CD4-positive, alpha-beta T cell treated with Interferon gamma for 1 hour (primary cell): Measurements from ENCODE around the gene AP2B1.

Source experiments
- DNase-seq: peaks from one replicate; pipeline ENCODE4 v3.0.0-alpha.2; 2020

The AP2B1 gene

GRCh38 chr17:35641032-35641431 lies 53.9 kb downstream of the AP2B1 start:
- no peak for DNase-seq

DNA sequence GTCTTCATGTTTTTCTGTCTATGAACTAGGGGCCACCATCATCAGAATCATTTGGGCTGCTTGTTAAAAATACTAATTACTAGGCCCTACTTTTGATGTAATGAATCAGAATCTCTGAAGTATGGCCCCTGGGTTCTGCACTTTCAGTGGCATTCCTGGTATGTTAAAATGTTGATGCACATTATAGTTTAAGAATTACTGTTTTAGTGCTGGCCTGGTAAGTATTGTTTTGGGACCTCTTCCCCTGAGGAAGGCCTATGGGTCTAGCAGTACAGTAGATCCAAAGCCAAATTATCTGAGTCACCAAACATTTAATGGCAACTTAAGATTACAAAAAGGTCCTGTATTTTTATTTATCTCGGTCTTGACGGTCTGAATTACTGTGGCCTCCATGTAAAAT lies 58.8 kb downstream of the AP2B1 start:
- no peak for DNase-seq

DNA sequence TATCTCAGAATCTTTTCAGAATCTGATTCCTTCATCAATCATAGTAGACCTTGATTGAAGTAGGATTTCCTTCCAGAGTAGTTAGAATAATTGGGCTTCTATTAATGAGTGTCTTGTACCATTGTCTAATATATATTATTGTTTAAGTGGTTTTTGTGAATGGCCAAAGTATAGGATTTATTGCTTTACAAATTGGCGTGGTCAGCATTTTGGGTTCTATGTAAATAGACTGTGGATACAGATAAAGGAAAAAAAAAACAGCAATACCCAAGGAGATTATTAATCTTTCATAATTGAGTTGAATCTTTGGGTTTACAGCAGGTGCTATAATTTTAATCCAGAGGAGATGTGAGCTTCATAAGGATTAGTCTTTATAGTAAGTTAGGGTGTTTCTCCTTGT lies 64.3 kb downstream of the AP2B1 start:
- no peak for DNase-seq

DNA sequence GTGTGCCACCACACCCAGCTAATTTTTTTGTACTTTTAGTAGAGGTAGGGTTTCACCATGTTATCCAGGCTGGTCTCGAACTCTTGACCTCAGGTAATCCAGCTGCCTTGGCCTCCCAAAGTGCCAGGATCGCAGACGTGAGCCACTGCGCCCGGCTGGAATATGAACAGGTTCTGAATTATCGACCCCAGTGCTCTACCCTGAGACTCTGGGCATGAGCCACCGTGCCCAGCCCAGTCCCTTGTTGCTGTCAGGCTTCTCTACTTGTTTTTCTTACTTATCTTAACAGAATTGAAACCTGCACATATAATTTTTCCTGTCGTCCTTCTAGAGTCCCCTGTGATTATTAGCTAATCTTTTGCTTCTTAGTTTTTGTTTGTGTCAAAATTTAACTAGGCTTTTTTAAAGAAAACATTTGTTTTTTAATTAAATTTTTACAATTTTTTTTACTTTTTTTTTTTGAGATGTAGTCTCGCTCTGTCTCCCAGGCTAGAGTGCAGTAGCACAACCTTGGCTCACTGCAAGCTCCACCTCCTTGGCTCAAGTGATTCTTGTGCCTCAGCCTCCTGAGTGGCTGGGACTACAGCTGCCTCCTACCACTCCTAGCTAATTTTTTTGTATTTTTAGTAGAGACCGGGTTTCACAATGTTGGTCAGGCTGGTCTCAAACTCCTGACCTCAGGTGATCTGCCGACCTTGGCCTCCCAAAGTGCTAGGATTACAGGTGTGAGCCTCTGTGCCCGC lies 66.7 kb downstream of the AP2B1 start:
- no peak for DNase-seq

DNA sequence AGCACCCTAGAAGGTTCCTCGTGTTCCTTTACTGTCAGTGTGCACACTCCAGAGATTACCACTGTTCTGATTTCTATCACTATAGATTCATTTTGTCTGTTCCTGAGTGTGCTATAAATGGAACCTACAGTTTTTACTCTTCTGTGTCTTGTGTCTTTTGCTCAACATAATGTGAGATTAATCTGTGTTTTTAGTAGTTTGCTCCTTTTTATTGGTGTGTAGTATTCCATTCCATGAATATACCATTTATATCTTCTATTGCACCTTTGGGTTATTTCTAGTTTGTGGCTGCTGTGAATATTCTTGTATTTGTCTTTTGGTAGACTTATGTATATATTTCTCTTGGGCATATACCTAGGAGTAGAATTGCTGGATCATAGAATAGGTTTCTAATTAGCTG lies 68.2 kb downstream of the AP2B1 start:
- no peak for DNase-seq

DNA sequence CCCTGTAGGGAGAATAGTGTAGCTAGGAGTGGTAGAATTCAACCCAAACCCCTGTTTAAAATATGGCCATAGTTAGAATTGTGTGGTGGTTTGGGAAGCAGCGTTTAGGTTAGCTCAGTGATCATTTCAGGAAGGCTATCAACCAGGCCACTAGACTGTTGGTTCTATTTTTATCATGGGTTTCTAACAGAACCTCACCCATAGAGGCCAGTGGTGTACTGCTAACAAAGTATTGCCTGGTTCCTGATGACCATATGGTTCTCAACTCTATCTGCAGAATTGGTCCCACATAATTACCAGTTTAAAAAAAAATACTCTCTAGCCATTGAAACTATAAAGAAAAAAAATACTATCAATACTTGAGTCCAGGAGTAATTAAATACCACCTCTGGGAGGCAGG lies 73.8 kb downstream of the AP2B1 start:
- no peak for DNase-seq

GRCh38 chr17:35664685-35665084 lies 77.6 kb downstream of the AP2B1 start:
- no peak for DNase-seq

GRCh38 chr17:35665662-35666061 lies 78.5 kb downstream of the AP2B1 start:
- DNase-seq = no peak

DNA sequence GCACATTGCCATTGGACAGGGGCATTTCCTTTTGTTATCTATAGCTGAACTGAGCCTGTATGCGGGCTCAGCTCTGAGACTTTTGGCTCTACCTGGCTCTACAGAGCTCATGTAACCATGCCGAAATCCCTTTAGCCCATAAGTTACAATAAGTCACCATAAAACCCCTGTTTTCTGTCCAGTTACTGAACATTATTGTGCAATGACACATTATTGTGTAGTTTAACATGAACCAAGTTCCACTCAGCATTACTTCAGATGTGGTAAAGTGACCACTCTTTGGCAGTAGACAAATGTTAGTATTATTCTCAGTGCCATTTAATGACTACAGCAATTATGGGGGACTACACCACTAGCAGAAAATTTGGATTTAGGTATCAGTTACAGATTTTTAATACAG lies 78.9 kb downstream of the AP2B1 start:
- DNase-seq = no peak

GRCh38 chr17:35666967-35667532 lies 79.9 kb downstream of the AP2B1 start:
- DNase-seq = no peak

DNA sequence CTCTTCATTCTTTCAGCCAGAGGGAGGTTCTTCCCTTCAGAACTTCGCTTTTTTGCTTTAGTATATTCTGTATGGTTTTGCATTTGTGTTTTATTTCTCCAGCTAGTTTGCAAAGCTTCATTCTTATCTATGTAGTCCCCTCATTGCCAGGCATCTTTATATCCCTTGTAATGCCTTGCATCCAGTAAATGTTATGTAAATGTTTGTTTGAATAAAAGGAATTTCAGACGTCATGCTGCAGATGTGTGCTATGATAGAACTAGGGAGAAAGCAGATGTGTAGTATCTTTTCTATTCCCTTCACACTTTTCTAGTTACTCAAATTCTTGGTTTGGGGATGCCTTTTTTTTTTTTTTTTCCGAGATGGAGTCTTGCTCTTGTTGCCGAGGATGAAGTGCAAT lies 81.7 kb downstream of the AP2B1 start:
- DNase-seq = no peak

DNA sequence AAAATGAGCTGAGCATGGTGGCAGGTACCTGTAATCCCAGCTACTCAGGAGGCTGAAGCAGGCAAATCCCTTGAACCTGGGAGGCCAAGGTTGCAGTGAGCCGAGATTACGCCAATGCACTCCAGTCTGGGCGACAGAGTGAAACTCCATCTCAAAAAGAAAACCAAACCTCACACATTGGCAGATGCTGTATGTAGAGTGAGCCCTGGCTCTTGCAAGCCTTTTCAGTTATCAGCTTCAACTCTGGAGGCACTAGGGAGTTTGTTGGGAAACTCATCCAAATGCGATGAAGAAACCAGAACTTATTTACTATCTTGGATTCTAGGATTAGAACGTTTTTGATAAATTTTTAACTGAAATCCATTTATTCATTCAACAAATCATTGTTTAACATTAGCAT lies 87.4 kb downstream of the AP2B1 start:
- no peak for DNase-seq

GRCh38 chr17:35676441-35676840 lies 89.3 kb downstream of the AP2B1 start:
- no peak for DNase-seq

GRCh38 chr17:35679007-35679682 lies 92.0 kb downstream of the AP2B1 start:
- DNase-seq = no peak

DNA sequence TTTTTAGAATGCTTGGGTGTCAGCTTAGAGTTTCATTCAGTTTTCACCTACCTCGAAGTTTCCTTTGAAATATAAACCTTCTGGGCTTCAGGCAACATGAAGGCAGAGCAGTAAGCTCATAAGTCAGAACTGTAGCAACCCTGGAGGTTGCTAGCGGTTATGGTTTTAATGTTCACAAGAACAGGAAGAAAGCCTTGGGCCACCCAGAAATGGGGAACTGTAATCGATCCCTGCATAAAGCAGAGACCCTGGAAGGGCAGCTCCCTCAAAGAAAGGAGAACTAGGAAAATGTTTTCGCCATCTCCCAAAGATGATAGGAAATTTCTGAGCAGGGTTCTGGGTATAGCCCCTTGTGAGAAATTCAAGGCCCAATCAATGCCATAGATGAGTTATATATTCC lies 96.5 kb downstream of the AP2B1 start:
- DNase-seq = no peak

- no peak for DNase-seq
Observed at GRCh38 chr17:35684055-35684802, 97.1 kb downstream of the AP2B1 start.

DNA sequence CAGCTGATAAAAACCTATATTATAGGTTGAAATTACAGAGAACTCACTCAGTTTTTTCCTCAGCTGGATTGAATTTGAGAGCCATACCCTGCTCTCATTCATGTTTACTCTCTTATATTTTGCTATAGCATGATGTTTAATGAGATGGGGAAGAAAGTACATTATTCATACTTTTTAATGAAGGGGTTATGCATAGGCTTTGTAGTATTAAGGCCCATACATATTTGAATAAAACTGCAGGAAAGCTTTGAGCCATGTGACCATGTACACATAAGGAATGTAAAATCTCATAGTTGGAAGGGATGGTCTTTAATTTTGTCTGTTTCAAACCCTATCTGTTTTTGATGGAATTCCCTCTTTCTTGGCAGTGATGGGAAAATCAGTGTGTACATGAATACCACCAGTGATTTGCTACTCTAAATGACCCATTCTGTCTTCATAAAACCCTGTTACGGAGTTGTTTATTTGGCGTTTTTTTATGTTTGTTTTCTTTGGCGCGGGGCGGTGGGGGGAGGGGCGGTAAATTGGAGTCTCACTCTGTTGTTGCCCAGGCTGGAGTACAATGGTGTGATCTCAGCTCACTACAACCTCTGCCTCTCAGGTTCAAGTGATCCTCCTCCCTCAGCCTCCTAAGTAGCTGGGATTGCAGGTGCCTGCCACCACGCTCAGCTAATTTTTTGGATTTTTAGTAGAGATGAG lies 105.5 kb downstream of the AP2B1 start:
- no peak for DNase-seq

- no peak for DNase-seq
Observed at GRCh38 chr17:35693662-35694061, 106.5 kb downstream of the AP2B1 start.

- DNase-seq = no peak
Observed at GRCh38 chr17:35694906-35695305, 107.8 kb downstream of the AP2B1 start.

- DNase-seq = no peak
Observed at GRCh38 chr17:35695613-35696012, 108.5 kb downstream of the AP2B1 start.

- DNase-seq = no peak
Observed at GRCh38 chr17:35698800-35699199, 111.7 kb downstream of the AP2B1 start.

- DNase-seq = no peak
Observed at GRCh38 chr17:35700150-35700549, 113.0 kb downstream of the AP2B1 start.

- DNase-seq = no peak
Observed at GRCh38 chr17:35701491-35701890, 114.4 kb downstream of the AP2B1 start.
